Measurements from ENCODE around the gene CERS1. TPM values are rescaled to one million over a fixed set of nuclear protein-coding genes. Genes with fewer than 3 reads are reported as not detected.

The CERS1 gene
- total RNA-seq, 2 donors from 2014 or later: 0.12 to 0.59 TPM

- intact Hi-C loops (cut with DNase I, micrococcal nuclease): no loop called here
- ATAC-seq: peak; percentile 89
Observed at GRCh38 chr19:18879579-18880373, 16.2 kb downstream of the CERS1 start.

GRCh38 chr19:18878858-18879578 lies 16.9 kb downstream of the CERS1 start:
- intact Hi-C loops (cut with DNase I, micrococcal nuclease): no loop called here
- DNase-seq (no peak), ATAC-seq (no peak)

More at GRCh38 chr19:18879579-18880373, 16.2 kb downstream of the CERS1 start:
- DNase-seq: peak; percentile 86 to 91

- ATAC-seq (no peak), DNase-seq (no peak)
- intact Hi-C loops (cut with DNase I, micrococcal nuclease): no loop called here
Observed at GRCh38 chr19:18878058-18878797, 17.7 kb downstream of the CERS1 start.

- no peak for DNase-seq
- intact Hi-C loops (cut with DNase I, micrococcal nuclease): no loop called here
- ATAC-seq: no peak
Observed at GRCh38 chr19:18876865-18877264, 19.1 kb downstream of the CERS1 start.

GRCh38 chr19:18875726-18876125 lies 20.2 kb downstream of the CERS1 start:
- DNase-seq (no peak), ATAC-seq (no peak)
- intact Hi-C loops (cut with DNase I, micrococcal nuclease): no loop called here

GRCh38 chr19:18871543-18871942 lies 24.4 kb downstream of the CERS1 start:
- DNase-seq (no peak), ATAC-seq (no peak)
- intact Hi-C loops (cut with DNase I, micrococcal nuclease): no loop called here

GRCh38 chr19:18870531-18871172 lies 25.3 kb downstream of the CERS1 start:
- intact Hi-C loops (cut with DNase I, micrococcal nuclease): no loop called here
- no peak for ATAC-seq
- DNase-seq: no peak

GRCh38 chr19:18869781-18870530 lies 26.0 kb downstream of the CERS1 start:
- intact Hi-C loops (cut with DNase I, micrococcal nuclease): no loop called here
- ATAC-seq: no peak
- no peak for DNase-seq

- intact Hi-C loops (cut with DNase I, micrococcal nuclease): no loop called here
- DNase-seq (no peak), ATAC-seq (peak; percentile 22)
Observed at GRCh38 chr19:18869023-18869618, 26.8 kb downstream of the CERS1 start.

GRCh38 chr19:18868380-18869022 lies 27.5 kb downstream of the CERS1 start:
- ATAC-seq (peak; percentile 44), DNase-seq (no peak)
- intact Hi-C loops (cut with DNase I, micrococcal nuclease): no loop called here

GRCh38 chr19:18867751-18868150 lies 28.2 kb downstream of the CERS1 start:
- intact Hi-C loops (cut with DNase I, micrococcal nuclease): no loop called here
- ATAC-seq (no peak), DNase-seq (no peak)

GRCh38 chr19:18867199-18867598 lies 28.8 kb downstream of the CERS1 start:
- ATAC-seq (no peak), DNase-seq (no peak)
- intact Hi-C loops (cut with DNase I, micrococcal nuclease): no loop called here

- intact Hi-C loops (cut with DNase I, micrococcal nuclease): no loop called here
- ATAC-seq: no peak
- DNase-seq: no peak
Observed at GRCh38 chr19:18866800-18867123, 29.2 kb downstream of the CERS1 start.

GRCh38 chr19:18865973-18866799 lies 29.8 kb downstream of the CERS1 start:
- ATAC-seq (peak; percentile 74), DNase-seq (peak in 1 of 2 donors; percentile 68)
- intact Hi-C loops (cut with DNase I, micrococcal nuclease): no loop called here

GRCh38 chr19:18865106-18865972 lies 30.6 kb downstream of the CERS1 start:
- intact Hi-C loops (cut with DNase I, micrococcal nuclease): no loop called here
- ATAC-seq (peak; percentile 15), DNase-seq (no peak)

- no peak for ATAC-seq
Observed at GRCh38 chr19:18863843-18864362, 32.1 kb downstream of the CERS1 start.

More at GRCh38 chr19:18863843-18864362, 32.1 kb downstream of the CERS1 start:
- intact Hi-C loops (cut with DNase I, micrococcal nuclease): no loop called here
- no peak for DNase-seq

Data from left colon (tissue), 2 donors.